Limb (tissue), 2 donors: ENCODE measurements around the gene ANK2.

Experiments
- DNase-seq, 2 donors: peaks; one replicate each; pipeline ENCODE4 v3.0.0-alpha.2; 2016; ENCODE audit errors: extremely low spot score in 2 of 2

The ANK2 gene

DNA sequence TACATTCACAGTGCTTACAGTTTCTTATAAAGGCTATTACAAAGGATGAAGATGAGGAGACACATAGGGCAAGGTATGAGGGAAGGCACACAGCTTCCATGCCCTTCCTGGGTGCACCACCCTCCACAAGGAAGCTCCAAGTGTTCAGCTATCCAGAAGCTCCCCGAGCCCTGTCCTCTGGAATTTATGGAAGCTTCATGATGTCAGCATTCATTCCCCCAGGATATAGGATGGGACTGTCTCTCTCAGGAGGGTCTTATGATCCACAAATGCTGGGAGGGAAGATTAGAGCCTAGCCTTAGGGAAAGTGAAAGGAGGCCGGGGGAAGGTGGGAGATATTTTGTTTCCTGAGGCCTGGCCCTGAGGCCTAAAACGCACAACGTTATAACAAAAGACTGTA, 236.0 kb downstream of the ANK2 start:
- no peak for DNase-seq

DNA sequence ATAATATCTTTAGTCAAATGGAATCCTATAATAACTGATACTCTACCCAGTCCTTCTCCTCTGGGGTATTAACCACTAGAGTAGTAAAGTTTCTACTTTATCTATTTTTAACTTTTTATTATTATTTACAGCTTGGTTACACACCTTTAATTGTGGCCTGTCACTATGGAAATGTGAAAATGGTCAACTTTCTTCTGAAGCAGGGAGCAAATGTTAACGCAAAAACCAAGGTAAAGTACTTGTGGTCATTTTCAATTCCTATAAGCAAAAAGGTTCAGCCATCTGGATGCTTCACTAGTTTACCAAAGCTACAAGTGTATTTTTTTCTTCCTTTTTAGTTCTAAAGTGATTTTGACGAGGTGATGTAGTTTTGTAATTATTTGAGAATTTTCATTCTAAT, 238.8 kb downstream of the ANK2 start:
- no peak for DNase-seq

DNA sequence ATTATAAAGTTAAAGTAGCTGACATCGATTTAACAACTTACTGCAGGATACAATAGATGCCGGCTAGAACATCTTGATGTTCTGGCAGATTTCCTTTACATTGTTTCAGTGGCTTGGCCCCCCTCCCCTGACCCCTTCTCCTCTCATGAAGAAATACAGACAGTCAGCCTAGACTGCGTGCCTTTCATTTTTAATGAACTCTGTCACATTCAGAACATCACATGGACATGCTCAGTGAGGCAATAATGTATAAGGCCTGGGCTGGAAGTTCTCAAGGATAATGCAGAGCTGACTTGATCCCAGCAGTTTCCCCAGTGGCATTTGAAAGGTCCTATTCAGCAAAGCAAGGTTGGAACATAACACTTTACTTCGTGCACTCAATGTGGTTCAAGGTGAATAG, 239.2 kb downstream of the ANK2 start:
- no peak for DNase-seq

DNA sequence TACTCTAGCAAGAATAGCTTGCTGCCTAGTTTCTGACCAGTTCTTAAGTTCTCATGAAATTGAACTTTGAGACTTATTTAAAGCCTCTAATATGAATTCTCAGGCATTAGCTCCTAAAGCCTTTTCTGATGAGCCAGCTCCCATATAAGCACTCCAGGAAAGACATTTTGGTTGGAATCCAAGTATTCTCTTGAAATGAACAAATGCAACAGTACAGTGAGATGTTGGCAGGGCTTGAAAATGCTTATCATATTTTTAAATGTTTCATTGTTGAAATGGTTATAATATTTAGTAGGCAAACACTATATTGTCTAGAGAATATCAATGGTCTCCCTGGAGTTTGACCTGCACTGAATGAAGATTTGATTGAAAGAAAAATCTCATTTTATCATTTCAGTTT, 240.3 kb downstream of the ANK2 start:
- DNase-seq = no peak

DNA sequence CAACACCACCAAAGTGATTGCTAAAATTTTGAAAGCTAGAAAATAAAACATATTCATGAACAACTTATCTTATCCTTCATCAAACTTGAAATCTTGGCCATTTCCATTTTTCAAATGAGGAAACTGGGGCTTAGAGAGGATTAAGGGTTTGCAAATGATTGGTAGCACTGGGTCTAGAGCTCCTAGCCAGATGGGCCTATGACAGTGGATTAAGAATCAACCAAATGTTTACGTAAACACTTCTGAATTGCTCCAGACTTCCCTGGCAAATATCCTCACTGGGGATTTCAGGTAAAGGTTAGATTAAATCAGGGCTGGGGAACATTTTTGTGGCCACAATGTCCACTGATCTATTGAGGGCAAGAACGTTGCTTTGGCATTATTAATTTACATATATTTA, 241.2 kb downstream of the ANK2 start:
- no peak for DNase-seq

DNA sequence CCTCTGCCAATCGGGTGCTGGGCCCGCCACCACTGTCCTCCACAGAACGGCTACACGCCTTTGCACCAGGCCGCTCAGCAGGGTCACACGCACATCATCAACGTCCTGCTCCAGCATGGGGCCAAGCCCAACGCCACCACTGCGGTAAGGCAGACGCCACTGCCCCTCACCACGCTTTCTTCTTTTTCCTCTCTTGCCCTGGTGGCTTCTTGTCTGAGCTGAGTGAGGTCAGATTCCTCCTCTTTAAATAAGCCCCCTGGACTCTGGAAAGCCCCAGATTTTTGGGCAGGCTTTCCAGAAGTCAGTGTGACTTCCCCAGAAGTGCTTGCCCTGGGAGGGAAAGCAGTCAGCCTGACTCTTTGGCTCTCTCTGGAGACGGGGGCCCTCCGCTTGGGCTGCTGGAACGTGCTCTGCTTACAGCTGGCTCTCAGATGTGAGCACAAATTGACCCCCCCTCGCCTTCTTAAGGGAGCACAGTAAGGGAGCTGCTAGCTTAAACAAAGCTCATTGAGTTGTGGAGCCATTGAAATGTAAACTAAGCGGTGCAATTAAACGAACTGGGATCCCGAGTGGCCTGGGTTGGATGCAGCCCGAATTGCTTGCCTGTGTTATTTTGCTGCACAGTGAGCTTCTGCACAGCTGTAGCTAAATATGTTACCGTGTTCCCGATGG, 243.1 kb downstream of the ANK2 start:
- DNase-seq = peak; percentile 77 to 79

DNA sequence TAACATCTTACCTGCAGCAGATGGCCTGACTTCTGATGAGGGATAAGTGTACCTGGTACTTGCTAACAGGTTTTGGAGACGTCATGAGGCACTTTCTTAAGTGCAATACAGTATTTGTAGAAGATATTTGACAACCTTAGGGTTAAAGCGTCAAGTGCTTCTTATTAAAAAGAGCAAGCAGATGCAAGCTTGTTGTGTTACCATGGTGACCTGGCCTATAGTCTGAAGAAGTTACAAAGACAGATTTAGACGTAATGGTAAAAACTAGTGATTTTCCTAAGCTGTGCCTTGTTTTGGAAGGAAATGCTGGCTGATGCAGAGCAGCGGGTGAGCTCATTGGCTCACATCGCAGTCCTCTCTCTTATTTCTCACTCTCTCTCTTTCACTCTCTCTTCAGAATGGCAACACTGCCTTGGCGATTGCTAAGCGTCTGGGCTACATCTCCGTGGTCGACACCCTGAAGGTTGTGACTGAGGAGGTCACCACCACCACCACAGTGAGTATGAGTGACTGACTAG, 243.6 kb downstream of the ANK2 start:
- DNase-seq = peak; percentile 57 to 86

DNA sequence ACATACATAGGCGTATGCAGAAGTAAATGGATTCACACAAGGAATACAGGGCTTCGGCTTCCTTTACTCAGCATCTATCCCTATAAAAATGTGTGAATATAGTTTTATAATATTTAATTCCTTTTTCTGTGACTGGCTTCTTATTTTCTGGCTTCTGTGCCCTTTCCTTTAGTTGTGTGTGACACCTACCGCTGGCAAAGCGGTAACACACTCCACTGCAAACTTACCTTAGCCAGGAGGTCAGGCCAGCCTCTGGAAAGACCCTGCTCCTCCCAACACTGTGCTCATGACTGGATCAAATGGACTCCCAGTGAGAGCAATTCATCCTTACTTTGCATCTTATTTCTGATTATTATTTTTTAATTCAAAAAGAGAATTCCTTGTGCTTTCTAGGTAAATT, 244.2 kb downstream of the ANK2 start:
- DNase-seq = no peak

DNA sequence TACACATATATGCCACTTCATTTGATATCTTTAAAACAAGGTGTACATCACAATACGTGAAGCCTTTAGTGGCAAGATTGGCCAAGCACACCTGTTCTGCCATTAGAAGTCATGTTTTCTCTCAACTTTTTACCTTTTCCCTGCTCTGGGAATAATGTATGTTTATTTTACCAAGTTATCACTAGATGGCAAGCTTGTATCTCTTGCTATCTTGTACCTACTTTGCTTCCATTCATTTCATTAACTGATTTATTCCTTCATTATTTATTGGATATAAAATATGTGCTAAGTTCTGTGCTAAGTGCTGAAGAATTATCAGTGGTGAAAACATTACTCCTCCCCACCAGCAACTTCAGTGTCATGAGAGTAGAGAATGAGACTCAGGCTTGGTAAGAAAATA, 245.5 kb downstream of the ANK2 start:
- DNase-seq = no peak

DNA sequence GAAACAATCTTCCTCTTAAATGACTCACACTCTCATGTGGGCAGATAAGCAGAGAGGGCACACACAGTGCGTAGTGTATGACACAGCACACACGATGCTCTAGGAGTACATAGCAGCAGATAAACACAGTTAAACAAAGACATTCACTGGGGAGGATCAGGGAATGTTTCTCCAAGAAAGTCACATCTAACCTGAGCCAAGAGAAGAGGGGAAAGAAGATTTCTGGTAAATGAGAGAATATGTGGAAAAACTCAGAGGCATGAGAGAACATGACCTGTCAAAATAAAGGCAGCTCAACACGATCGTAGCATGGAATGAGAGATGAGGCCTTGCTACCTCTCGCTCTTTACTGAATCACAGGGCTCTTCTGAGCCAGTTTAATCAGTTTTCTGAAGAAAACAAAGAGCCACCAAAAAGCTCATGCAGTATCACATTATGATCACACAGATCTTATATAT, 251.0 kb downstream of the ANK2 start:
- peak in 1 of 2 donors; percentile 58 for DNase-seq

DNA sequence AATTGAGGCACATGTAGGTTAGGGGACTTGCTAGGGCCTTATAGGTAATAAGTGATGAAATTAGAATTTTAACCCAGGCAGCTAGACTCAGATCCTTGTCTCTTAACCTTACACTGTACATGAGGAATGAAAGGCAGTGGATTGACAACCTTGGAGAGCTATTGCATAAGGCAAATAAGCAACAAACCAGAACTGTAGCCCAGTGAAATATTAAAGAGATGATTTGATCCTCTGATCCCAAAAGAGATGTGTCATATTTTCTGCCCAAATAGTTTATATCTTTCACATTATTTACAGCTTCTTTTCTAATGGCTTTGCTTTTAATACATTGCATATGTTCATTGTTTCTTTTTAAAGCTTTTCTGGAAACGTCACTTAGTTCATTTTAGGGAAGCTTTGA, 252.6 kb downstream of the ANK2 start:
- no peak for DNase-seq

DNA sequence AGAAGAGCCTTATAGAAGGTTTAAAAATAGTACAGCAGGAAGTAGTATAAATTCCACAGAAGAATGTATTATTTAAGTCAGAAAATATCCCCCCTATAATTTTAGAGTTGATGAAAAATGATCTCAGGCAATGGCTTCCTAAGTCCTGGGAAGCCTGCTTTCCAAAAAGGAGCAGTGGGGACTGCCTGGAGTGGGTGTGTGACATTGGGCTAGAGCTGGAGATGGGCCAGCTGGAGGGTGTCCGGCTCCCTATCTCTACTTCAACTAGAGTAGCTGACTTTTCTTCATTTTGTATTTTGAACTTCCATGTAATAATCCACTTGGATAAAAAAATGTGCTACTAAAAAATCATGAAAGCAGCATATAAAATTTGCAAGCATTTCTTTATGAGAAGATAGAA, 253.9 kb downstream of the ANK2 start:
- no peak for DNase-seq

DNA sequence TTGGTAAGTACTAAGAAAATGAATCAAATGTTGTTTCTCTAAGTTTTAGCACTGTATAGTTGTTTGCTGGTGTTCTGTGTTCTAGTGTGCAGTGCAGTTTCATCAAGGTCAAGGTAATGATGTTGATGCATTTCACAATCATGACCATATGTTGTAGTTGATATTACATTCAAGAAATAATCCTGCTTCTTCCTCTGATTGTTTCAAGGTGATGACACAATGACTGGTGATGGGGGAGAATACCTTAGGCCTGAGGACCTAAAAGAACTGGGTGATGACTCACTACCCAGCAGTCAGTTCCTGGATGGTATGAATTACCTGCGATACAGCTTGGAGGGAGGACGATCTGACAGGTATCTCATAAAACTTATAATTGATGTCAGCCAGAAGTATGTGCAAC, 261.6 kb downstream of the ANK2 start:
- no peak for DNase-seq

DNA sequence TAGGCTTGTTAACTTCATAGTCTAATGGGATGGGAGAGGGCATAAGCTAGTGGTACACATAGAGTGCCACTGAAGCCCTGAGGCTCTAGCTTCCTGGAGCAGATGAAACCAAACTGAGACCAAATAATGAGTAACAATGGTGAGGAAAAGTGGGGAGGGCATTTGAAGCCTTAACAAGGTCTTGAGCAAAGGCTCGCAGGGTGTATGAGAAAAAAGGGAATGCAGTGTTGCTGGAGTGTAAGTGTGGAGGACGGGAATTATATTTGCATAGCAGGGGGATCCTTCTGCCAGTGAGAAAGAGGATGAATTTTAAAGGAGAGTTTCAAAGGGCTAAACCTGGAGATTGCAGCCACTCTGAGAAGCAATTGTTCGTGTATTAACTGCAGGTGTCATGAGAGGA, 263.1 kb downstream of the ANK2 start:
- no peak for DNase-seq

DNA sequence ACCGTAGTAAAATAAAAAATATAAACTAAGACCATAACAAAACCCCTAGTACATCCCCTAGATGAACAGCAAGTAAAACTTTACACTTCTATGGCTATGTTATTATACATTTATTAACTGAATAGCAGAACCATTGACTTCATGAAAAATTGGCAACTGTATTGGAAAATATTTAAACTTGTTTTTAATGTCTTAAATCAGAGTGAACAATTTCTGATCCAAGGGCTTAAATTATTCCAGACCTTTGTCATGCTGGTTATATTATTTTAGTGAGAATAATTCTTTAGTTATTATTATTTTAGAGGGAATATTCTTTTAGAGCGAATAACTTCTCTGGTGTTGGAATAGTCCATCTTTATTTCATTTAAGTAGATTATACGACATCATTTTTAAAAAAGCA, 265.0 kb downstream of the ANK2 start:
- no peak for DNase-seq

DNA sequence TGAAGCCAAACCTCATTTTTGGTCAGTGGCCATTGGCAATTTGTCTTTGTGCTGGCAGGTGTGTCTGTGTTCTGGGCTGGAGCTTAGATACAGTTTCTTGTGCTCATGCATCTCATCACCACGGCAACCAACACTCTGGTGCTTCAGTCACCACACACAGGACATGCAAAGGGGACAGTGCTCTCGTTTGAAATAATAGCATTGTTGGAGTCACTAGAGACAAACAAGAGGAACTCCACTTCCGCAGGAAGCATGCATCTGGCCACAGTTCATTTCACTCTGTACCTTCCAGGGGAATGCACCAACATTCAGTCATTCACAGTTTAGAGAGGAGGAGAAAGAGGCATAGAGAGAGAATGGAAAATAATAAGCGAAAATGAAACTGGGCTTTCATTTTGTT, 267.4 kb downstream of the ANK2 start:
- peak in 1 of 2 donors; percentile 35 for DNase-seq

DNA sequence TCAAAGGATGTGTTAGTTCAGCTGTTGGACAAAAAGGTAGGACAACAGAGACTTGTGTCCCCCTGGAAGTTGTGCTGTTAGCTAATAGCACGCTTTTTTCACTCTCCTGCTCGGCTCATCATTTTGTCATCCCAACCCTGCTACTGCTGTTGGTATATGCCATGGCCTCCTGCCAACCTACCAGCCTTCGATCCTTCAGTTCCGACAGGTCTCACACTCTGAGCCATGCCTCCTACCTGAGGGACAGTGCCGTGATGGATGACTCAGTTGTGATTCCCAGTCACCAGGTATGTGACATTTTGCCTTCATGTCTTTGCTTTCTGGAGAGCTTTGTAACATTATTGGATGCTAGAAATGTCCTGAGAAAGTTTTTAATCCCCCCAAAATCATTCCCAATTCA, 268.1 kb downstream of the ANK2 start:
- no peak for DNase-seq

DNA sequence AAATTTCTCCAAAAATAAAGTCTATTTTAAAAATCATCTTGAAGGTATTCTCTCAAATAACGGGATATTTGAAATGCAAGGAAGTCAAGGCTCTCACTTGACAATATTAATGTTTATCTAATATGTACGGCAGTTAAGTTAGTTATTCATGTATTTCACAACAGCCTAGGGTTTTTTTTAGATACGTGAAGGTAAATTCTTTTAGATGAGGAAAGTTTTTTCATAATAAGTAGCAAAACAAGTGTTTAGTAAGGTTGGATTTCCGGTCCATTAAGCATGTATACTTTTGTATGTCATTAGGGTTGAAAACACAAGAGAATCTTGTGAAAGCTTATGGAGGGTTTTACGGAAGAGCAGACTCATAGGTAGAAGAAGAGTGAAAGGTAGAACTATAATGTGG, 273.3 kb downstream of the ANK2 start:
- DNase-seq = no peak

DNA sequence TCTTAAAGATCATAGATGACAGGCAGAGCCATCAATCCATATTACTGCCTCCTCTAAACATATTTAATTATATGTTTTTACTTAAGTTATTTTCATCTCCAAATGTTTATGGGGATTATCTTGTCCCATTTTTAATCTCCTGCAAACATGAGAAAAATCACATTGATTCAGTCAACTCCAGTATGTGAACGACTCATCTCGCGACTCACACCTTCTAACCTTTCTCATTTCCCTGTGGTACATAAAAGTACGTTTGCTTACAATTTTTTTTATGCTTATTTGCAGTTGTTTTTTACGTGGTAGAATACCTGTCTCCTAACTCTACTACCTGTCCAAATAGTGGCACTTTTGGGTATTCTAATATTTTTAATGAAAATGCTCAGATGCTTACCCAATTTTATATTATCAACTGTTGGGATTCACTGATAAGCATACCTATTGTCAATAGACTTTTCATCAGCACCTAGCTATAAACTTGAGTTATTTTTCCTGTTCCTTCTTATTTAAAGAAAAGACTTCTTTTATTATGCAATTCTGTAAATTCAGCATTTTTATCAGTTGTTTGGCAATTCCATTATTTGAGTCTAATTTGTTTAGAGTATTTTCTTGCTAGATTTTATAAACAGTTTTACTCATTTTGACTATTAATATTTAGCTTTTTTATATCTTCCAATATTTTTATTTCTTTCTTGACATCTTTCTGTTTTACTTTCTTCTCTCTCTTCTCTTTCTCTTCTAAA, 276.6 kb downstream of the ANK2 start:
- no peak for DNase-seq

DNA sequence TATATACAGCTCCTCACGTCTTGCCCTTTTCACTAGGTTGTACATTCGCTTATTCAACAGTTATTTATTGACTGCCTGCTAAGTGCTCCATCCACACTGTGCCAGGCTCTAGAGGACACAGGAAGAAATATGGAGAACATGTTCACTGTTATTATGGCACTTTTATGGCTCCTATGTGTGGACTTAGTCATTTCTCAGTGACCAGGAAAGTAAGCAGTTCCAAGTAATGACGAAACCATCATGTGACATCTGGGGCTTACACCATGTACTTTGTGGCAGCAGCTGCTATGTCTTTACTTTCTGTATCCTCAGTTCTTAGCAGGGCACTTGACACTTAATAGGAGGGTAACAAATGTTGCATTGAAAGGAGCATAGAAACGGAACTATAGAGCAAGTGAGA, 278.0 kb downstream of the ANK2 start:
- no peak for DNase-seq

DNA sequence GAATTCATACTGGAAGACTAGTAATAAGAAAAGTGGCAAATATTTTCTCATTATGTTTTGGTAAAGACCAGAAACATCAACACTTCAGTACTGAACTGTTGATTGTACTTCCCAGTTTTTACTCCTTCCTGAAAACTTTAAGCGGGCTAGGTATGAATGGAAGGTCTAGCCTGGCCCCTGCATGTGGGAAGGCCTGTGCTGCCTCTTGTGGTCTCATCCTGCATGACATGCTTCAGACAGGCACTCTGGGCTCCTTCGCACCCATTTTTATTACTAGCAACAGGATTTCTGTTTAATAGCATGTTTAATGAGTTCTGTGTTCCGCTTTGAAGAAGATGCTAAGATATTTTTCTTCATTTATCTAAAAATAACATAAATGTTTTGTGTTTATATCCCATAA, 279.1 kb downstream of the ANK2 start:
- DNase-seq = no peak

DNA sequence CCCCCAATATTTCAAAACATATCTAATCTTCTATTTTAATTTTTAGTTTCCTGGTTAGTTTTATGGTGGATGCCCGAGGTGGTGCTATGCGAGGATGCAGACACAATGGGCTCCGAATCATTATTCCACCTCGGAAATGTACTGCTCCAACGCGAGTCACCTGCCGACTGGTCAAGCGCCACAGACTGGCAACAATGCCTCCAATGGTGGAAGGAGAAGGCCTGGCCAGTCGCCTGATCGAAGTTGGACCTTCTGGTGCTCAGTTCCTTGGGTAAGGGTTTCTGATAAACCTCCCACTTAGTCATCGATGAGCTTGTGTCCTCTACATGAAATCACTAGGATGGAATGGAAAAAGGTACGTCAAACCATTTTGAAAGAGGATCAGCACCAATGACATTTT, 280.7 kb downstream of the ANK2 start:
- DNase-seq = no peak

DNA sequence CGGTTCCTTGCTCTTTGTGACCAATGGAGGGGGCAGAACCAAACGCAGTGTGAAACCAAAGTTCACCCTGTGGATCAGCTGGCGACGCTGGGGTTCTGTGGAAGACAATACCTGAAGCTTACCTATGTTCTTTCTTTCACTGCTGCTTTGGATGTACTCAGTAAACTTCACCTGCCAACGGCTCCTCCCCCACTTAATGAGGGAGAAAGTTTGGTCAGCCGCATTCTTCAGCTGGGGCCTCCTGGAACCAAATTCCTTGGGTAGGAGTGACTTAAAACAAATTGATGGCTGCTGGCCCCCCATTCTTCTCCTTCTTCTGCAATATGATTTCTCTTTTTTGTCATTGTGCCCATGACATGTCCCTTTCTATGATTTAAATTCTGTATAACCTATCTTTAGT, 282.4 kb downstream of the ANK2 start:
- DNase-seq = no peak
